NT2/D1 (cell line): ENCODE measurements around the gene LARGE1.
"Not testable (repeated sequence)": the region's sequence is repeated elsewhere in the genome, so short reads cannot be mapped to it uniquely, and the experiment has no call there.

Experiments used
- SUZ12 ChIP-seq: IDR thresholded peaks from 2 replicates; pipeline ENCODE4 v1.6.1; 2011; ENCODE audit not compliant: insufficient read length, insufficient read depth; ENCODE audit errors: extremely low read depth
- YY1 ChIP-seq: IDR thresholded peaks from 2 replicates; pipeline ENCODE4 v1.6.1; 2011; ENCODE audit not compliant: insufficient read length, insufficient read depth

DNA sequence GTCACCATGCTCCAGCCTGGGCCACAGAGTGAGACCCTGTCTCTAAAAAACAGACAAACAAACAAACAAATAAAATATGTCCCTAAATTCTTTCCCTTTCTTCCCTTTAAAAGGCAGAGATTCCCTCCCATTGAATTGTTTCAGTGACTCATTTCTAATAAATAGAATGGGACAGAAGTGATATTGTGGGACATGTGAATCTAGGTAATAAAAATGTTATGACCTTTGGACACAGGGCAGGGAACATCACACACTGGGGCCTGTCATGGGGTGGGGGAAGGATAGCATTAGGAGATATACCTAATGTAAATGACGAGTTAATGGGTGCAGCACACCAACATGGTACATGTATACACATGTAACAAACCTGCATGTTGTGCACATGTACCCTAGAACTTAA is 459.0 kb downstream of the LARGE1 start:
- not testable (repeated sequence) for TF ChIP-seq SUZ12, YY1
